ENCODE measurements around the gene AKAP8.

Gene AKAP8

DNA sequence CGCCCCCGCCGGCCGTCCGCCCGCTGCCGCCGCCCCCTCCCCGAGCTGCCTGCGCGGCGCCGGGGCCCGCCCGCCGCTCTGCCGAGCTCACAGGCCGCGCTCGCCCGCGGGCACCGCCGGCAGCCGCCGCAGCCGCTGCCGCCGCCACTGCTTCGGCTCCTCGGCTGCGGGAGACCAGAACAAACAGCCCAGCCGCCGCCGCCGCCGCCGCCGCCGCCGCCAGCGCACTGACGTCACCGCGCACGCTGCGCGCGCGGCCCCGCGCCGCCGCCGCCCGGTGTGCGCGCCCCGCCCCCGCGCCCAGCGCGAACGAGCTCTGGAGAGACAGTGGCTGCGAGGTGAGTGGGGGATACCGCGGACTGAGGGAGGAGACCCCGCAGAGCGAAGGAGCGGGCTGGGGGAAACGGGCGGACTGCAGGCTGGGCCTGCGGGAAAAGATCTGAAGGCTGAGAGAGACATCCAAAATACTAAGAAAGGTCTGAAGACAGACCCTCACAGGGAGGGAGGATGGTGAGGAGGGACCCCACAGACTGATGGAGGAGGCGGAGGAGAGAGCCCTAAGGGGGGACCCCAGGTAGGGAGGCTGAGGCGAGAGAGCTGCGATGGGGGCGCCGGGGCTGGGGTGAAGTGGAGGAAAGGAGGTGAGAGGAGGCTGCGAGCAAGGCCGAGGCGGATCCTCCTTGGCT lies 47.1 kb downstream of the AKAP8 start, which contains the start of gene BRD4:
TSS of gene BRD4 (minus strand) at position 229 of the 686 bp plus-strand sequence. CDS start 59,440 bp downstream, outside the sequence.
- TF ChIP-seq, protein P1, sequence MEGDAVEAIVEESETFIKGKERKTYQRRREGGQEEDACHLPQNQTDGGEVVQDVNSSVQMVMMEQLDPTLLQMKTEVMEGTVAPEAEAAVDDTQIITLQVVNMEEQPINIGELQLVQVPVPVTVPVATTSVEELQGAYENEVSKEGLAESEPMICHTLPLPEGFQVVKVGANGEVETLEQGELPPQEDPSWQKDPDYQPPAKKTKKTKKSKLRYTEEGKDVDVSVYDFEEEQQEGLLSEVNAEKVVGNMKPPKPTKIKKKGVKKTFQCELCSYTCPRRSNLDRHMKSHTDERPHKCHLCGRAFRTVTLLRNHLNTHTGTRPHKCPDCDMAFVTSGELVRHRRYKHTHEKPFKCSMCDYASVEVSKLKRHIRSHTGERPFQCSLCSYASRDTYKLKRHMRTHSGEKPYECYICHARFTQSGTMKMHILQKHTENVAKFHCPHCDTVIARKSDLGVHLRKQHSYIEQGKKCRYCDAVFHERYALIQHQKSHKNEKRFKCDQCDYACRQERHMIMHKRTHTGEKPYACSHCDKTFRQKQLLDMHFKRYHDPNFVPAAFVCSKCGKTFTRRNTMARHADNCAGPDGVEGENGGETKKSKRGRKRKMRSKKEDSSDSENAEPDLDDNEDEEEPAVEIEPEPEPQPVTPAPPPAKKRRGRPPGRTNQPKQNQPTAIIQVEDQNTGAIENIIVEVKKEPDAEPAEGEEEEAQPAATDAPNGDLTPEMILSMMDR (IDR thresholded peaks at IDR 0.05; ENCODE audit: low read depth, low read length) = no peak
- in situ Hi-C loops (cut with HindIII; ENCODE audit: low sequenced_read_pairs) = no loop called here
- peak within 1 kb of the TSS; percentile 90 for H3K4me3 ChIP-seq (ENCODE audit: low read depth, low read length)
- DNase-seq (ENCODE audit: low read depth, low spot score) = peak; percentile 25

DNA sequence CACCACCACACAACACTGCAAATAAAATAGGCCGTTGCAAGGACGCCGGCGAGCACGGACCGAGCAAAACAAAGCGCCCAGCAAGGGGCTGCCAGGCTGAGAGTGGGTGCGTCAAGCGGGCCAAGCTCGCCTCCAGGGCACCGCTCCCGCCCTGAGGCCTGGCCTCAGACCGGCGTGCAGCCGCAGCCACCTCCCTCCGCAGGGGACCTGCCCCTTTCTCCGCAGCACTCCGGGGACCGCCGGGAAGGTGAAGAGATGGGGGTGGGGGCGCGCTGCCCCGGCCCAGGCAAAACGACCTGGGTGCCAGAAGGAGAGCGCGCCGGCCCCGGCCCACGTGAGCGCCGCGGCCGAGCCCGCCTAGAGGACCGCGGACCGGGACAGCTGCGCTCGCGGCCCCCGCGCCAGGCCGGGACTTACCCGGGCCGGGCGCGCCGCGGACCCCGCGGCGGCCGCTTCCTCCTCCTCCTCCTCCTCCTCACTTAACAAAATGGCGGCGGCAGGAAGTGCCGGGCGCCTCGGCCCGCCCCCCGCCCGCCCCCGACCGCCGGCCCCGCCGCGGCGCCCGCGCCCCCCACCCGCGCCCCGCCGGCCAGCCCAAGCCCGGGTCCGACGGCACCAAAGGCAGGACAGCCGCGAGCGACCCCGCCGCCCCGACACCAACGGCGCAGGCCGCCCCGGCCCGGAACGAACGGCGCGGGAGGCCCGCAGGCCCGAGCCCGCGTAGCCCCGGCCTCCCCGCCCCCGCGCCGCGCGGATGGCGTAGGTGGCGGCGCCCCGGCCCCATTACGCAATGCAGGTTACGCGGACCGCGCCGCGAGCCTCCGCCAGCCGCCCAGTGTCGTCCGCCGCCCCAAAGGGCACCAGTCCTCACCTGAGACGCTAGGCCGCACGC lies 47.9 kb downstream of the AKAP8 start:
- in situ Hi-C loops (cut with HindIII; ENCODE audit: low sequenced_read_pairs) = no loop called here
- H3K4me3 ChIP-seq (ENCODE audit: low read depth, low read length) = peak overlapping the region; percentile 90
- DNase-seq (ENCODE audit: low read depth, low spot score) = peak; percentile 12

DNA sequence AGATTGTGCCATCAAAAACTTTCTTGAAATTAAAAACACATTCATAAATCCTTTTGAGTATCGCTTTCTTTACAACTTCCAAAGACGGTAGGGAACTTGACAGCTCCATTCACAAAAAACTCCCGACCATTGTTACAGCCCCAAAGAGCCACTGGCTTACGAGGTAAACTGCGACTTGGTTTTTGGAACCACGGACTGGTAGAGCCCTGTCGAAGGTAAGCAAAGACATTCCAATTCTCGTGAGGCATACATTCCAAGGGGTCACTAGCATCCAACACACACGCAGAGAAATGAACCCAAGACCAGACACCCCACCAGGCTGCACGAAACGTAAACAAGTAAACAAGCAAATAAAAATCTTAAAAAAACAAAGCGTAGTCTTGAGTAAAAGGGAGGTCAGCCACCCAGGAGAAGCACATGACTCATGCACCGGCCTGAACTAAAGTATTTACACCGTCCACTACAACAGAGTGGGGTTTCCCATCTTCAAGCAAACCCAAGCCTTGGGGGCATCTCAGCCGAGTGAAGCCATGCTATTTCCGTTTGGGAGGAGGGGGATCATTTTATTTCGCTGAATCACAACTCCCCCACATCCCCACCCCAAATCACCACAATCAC lies 48.7 kb downstream of the AKAP8 start:
- in situ Hi-C loops (cut with HindIII; ENCODE audit: low sequenced_read_pairs) = no loop called here
- DNase-seq (ENCODE audit: low read depth, low spot score) = peak; percentile 73
- H3K4me3 ChIP-seq (ENCODE audit: low read depth, low read length) = peak overlapping the region; percentile 90
- TF ChIP-seq, protein P1 (IDR thresholded peaks at IDR 0.05; ENCODE audit: low read depth, low read length) = no peak

More for the DNA sequence above, 47.9 kb downstream of the AKAP8 start:
- TF ChIP-seq, protein P1 (IDR thresholded peaks at IDR 0.05; ENCODE audit: low read depth, low read length) = no peak

DNA sequence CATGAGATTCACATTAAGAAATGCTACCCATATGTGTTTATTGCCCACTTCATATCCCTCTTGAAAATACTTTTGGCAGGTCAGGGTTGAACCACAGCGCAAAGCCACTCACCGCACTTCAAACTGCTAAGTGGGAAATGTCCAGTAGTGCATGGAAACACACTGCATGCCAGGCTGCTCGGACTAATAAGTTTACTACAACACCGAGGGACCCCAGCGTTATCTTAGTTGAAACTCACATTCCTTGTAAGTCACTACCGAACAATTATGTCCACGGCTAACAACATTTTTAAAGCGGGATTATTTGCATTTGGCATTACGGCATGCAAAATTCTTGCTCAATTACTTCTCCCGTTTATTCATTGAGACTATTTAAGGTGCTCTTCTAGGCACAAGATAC lies 51.3 kb downstream of the AKAP8 start:
- TF ChIP-seq, protein P1 (IDR thresholded peaks at IDR 0.05; ENCODE audit: low read depth, low read length) = no peak
- no peak overlapping the region for H3K4me3 ChIP-seq (ENCODE audit: low read depth, low read length)
- in situ Hi-C loops (cut with HindIII; ENCODE audit: low sequenced_read_pairs) = no loop called here
- no peak for DNase-seq (ENCODE audit: low read depth, low spot score)

DNA sequence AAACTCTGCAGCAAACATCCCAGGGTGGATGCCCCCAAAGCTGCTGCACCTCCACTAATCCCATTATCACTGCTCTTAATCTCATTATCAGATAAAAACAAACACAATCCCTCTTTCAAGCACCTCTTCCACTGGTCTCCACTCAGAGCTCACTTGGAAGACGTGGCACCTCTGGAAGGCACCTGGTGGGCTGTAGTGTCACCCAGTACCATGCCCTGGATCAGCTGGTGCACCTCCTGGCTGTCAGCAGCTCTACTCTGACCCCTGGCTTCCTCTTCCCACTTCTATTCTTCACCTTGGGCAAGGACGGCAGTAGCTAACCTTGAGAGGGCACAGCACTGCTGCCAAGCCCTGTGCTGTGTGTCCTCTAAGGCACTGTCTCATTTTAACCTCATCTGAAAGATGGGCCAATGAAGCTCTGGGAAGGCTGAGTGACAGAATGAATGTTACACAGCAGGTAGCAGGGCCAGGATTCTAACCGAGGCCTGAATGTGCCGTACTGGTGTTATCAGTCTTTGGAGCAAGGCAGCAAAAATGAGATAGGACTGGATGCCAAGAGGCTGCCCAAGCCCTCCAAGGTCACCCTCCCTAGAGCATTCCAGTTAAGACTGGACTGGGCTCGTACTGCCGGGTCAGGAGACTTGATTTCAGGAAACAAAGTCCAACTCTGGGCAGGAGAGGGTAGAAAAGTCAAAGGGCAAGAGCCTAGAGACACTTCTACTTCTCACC lies 54.6 kb downstream of the AKAP8 start:
- no peak overlapping the region for H3K4me3 ChIP-seq (ENCODE audit: low read depth, low read length)
- TF ChIP-seq, protein P1 (IDR thresholded peaks at IDR 0.05; ENCODE audit: low read depth, low read length) = no peak
- in situ Hi-C loops (cut with HindIII; ENCODE audit: low sequenced_read_pairs) = no loop called here
- DNase-seq (ENCODE audit: low read depth, low spot score) = no peak
